ENCODE results near the gene GBE1.
"Not testable (repeated sequence)": the region's sequence is repeated elsewhere in the genome, so short reads cannot be mapped to it uniquely, and the experiment has no call there.

The GBE1 gene

GRCh38 chr3:81765400-81765799, 4.0 kb upstream of the GBE1 start:
- DNase-seq (ENCODE audit: low read depth), result no peak
- no peak overlapping the region for H3K4me3 ChIP-seq (ENCODE audit: low read length)

GRCh38 chr3:81764665-81765064, 3.2 kb upstream of the GBE1 start:
- H3K4me3 ChIP-seq (ENCODE audit: low read length), result no peak overlapping the region
- no peak for TF ChIP-seq CTCF (conservative IDR thresholded peaks at IDR 0.05; ENCODE audit: low read depth, low read length)
- no peak for DNase-seq (ENCODE audit: low read depth)

More at GRCh38 chr3:81765400-81765799, 4.0 kb upstream of the GBE1 start:
- no peak for TF ChIP-seq CTCF (conservative IDR thresholded peaks at IDR 0.05; ENCODE audit: low read depth, low read length)

- TF ChIP-seq CTCF (conservative IDR thresholded peaks at IDR 0.05; ENCODE audit: low read depth, low read length), result no peak
- no peak for DNase-seq (ENCODE audit: low read depth)
- H3K4me3 ChIP-seq (ENCODE audit: low read length), result no peak overlapping the region
Observed at GRCh38 chr3:81764002-81764401, 2.6 kb upstream of the GBE1 start.

GRCh38 chr3:81763001-81763400, 1.6 kb upstream of the GBE1 start:
- TF ChIP-seq CTCF (conservative IDR thresholded peaks at IDR 0.05; ENCODE audit: low read depth, low read length), result no peak
- no peak overlapping the region for H3K4me3 ChIP-seq (ENCODE audit: low read length)
- DNase-seq (ENCODE audit: low read depth), result no peak

- TF ChIP-seq CTCF (conservative IDR thresholded peaks at IDR 0.05; ENCODE audit: low read depth, low read length), result no peak
- H3K4me3 ChIP-seq (ENCODE audit: low read length), result peak overlapping the region; percentile 77
Observed at GRCh38 chr3:81761904-81762580, 597 bp upstream of the GBE1 start.

GRCh38 chr3:81760215-81760614, 1.2 kb downstream of the GBE1 start:
- DNase-seq (ENCODE audit: low read depth), result no peak
- peak overlapping the region; percentile 77 for H3K4me3 ChIP-seq (ENCODE audit: low read length)
- TF ChIP-seq CTCF (conservative IDR thresholded peaks at IDR 0.05; ENCODE audit: low read depth, low read length), result no peak

More at GRCh38 chr3:81761904-81762580, 597 bp upstream of the GBE1 start:
- no peak for DNase-seq (ENCODE audit: low read depth)

- H3K4me3 ChIP-seq (ENCODE audit: low read length), result not testable (repeated sequence)
Observed at GRCh38 chr3:81758771-81759170, 2.7 kb downstream of the GBE1 start.

More at GRCh38 chr3:81758771-81759170, 2.7 kb downstream of the GBE1 start:
- not testable (repeated sequence) for DNase-seq (ENCODE audit: low read depth)

All from retinal pigment epithelial cell (primary cell).